ENCODE measurements around the gene ASMTL. TPM values are rescaled to one million over a fixed set of nuclear protein-coding genes. Genes with fewer than 3 reads are reported as not detected.

ASMTL gene
- total and polyA plus RNA-seq, 2 of the 13 experiments (the other 11 are each of a cell fraction or from before 2014, with no cell fraction given) = 5.6 to 16.3 TPM

- H4K20me1 ChIP-seq (ENCODE audit: insufficient read depth, low read length) = peaks cover 3% of the 10 kb centered on the region; the same call in 1 of the 2 replicates
- ChIA-PET POLR2A (no interaction called here), CTCF (ENCODE audit: low intra/inter-chr PET ratio, low total read pairs) (no interaction called here)
- FAIRE-seq (no peak), DNase-seq (ENCODE audit: low spot score) (no peak), ATAC-seq (no peak)
- no peaks in the 10 kb centered on the region for H3K79me2 ChIP-seq (ENCODE audit: insufficient read depth, low read length)
- in situ Hi-C loops (cut with HindIII; ENCODE audit: extremely low pct_ligation_motif_present, low pct_unique_long_range_greater_than_20kb) (no loop called here), intact Hi-C loops (cut with micrococcal nuclease; ENCODE audit: unreplicated experiment) (no loop called here)
- no peak overlapping the region for H2AFZ ChIP-seq (ENCODE audit: low read length)
- H3K9me3 ChIP-seq (ENCODE audit: low read length) = no peaks in the 10 kb centered on the region
- peaks cover 8 to 31% of the 10 kb centered on the region in 2 experiments; a peak in 4 of 5 replicates for H3K36me3 ChIP-seq (replicated peaks in 1 of 2; ENCODE audit: control insufficient read depth in 1 of 2, insufficient read depth in 2 of 2, low read length in 2 of 2)
- no peak overlapping the region for H3K27ac ChIP-seq (ENCODE audit: extremely low read length, insufficient read depth, low read length)
- no peaks in the 10 kb centered on the region for H3K4me1 ChIP-seq (ENCODE audit: insufficient read depth, low read length)
- no TSS peak for BruUV-seq (replicated peaks)
- no peaks in the 10 kb centered on the region for H3K27me3 ChIP-seq (ENCODE audit: control insufficient read depth in 1 of 2, insufficient read depth in 2 of 2, low read length in 2 of 2)
- WGBS (ENCODE audit: low lambda C conversion rate) = 95% methylated on average over 29 of the region's 31 CpGs
- TF ChIP-seq NCOR1 (IDR thresholded peaks at IDR 0.05; ENCODE audit: borderline replicate concordance, low read length) (no peak), ZSCAN31 (CRISPR knock-in tag; IDR thresholded peaks at IDR 0.05; ENCODE audit: low read depth) (no peak), ZNF672 (CRISPR knock-in tag; IDR thresholded peaks at IDR 0.05) (no peak), ZBTB42 (CRISPR knock-in tag; IDR thresholded peaks at IDR 0.05) (no peak), MIER3 (CRISPR knock-in tag; IDR thresholded peaks at IDR 0.05; ENCODE audit: borderline replicate concordance) (no peak), ZNF317 (CRISPR knock-in tag; IDR thresholded peaks at IDR 0.05) (no peak), GZF1 (CRISPR knock-in tag; IDR thresholded peaks at IDR 0.05) (no peak), HDAC2 (CRISPR knock-in tag; IDR thresholded peaks at IDR 0.05) (no peak), ZNF597 (CRISPR knock-in tag; IDR thresholded peaks at IDR 0.05) (no peak)
- H3K4me2 ChIP-seq (ENCODE audit: low read depth, low read length) = no peak overlapping the region
- no peak overlapping the region for H3K9ac ChIP-seq (ENCODE audit: insufficient read depth, low read depth, low read length)
- H3K4me3 ChIP-seq (replicated peaks in 1 of 3; ENCODE audit: insufficient read depth in 1 of 3, low read depth in 2 of 3, low read length in 3 of 3) = no peak overlapping the region
Observed at GRCh38 chrX:1412551-1413161, 40.1 kb downstream of the ASMTL start.
